Ramos (cell line): ENCODE data around the gene CRB1.
"Not testable (repeated sequence)": the region's sequence is repeated elsewhere in the genome, so short reads cannot be mapped to it uniquely, and the experiment has no call there.

ENCODE experiments used
- in situ Hi-C: fragments of 300-500 bp; cut with MboI; formaldehyde crosslinking; loops from one replicate; pipeline ENCODE4 v1.14.3; 2022; ENCODE audit warnings: low sequenced_read_pairs; ENCODE audit not compliant: unreplicated experiment

CRB1 gene

DNA sequence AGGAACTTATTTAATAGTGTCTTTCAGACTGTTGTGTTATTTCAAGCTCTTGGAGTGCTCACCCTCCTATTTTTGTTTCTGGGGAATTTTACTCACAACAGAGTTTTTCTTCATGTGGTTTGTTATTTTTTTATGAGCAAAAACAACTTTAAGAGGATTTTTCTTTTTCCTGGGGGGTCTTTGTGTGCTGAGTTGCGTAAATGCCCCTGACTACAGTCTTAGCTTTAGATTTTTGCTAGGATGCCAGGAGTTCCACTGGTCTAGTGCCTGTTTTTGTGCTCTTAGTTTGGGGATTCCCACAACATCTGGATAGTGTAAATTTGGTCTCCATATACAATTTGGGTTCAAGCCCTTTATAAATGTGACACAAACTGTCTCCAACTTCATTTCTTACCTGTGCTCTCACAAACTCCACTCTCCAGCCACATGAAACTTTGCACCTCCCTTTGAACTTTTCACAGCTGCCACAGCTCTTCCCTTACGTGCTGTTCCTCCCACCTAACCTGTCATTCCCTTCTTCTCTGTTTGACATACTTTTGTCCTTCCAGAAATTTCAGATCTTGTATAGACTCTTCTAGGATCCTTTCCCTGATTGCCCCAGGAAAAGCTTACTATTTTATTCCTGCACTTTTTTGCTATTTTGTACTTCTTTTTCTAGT, 180.2 kb downstream of the CRB1 start:
- in situ Hi-C loops = no loop called here

DNA sequence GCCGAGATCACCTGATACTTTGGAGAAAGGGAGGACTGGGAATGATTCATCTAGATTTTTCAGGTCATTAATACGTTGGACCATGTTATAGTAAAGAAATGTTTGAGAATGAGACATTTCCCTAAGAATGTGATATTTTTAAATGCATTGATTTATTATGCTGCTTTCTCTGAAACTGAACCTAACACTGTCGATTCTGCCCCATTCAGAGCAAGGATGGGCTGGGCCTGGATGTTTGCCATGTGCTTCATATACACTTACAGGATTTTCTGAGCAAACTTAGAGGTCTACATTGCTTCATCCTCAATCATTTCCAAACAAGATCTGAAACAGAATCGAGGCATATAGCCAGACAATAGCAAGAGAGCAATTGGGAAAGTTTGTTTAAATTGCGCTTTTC, 183.3 kb downstream of the CRB1 start:
- in situ Hi-C loops = no loop called here

- in situ Hi-C loops = no loop called here
These were observed 185.5 kb downstream of the CRB1 start for GRCh38 chr1:197453376-197454058.

DNA sequence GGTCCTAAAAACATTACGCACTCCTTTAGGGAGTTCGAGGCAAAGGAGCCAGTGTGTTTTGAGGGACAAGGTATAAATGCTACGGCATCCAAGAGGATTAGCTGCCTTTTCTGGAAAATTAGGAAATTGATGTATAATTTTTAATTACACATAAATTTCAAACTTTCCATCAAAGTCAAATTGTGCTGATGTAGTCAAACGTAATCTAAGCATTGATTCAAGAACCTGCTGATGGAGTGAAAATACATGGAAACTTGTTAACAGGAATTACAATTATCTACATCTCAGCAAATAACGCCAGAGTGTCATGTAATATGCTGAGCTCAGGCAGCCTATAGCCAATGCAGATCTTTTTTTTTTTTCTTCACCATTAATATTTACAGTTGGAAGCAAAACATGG, 194.5 kb downstream of the CRB1 start:
- in situ Hi-C loops = no loop called here

DNA sequence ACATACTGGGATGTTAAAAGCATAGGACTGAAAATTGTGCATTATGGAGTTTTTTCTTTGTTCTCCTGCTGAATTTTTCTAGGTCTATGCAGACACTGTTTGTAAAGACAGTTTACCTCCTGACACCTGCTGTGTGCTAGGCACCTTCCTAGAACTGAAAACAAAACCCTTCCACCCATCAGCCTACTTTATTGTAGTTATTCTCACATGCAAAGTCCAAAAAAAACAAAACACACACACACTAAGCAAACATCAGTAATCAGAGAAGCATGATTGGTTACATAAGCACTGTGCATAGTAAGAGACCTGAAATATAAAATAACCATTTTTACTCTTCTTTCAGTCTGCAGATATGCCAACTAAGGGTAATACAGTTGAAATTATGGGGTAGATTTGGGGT, 195.1 kb downstream of the CRB1 start:
- in situ Hi-C loops = no loop called here

- in situ Hi-C loops = no loop called here
These were observed 196.0 kb downstream of the CRB1 start for GRCh38 chr1:197464044-197464443.

DNA sequence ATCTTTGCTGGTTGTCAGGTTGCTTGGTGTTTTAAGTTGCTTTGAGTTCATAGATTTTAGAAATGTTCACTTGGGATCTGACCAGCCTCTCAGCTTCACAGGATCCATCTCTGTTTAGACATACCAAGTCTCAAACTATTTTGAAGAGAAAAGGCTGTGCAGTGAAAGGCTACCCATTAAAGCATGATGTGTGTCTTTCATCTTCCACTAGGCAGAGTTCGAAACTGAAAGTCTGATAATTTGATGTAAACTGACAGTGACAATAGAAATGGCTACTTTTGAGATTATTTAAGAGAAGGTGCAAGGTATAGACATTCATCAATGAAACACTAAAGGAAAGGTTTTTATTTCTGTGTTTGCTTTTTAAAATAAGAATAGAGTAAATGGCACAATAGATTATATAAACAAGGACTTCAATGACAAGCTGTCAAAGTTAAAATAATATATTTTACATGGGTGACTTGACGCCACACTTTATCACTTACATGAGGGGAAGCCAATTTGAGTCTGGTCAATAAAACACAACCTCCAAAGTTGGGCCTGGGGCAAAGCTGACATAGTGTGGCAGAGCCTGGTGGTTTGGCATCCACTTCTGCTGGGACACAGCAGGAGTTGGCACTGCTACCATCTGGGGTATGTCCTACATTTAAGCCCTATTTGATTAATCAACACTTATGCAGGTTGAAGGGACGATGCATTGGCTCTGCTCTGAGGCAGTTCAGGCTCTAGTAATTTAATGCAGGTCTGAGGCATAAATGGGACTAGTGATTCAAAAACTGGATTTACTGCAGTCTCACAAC, 197.7 kb downstream of the CRB1 start:
- in situ Hi-C loops = no loop called here

DNA sequence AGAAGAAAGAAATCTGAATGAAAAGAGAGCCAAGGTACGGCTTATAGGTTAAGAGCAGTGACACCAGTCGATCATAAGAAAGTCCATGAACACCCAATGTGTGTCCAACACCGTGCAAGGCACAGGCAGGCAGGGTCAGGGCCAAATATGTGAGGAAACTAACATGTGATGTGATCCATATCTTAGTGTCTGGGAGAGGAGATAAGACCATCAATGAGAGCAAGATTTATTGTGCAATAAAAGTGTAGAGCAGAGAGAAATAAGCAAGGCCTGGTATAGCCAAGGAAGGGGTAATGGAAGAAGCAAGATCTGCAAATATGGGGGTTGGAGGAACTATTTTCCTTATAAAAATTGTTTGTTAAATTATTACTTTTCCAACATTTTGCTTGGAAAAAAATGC, 198.8 kb downstream of the CRB1 start:
- in situ Hi-C loops = no loop called here

- in situ Hi-C loops = no loop called here
These were observed 199.8 kb downstream of the CRB1 start for GRCh38 chr1:197467881-197468280.

- in situ Hi-C loops = no loop called here
These were observed 200.6 kb downstream of the CRB1 start for GRCh38 chr1:197468543-197469175.

- in situ Hi-C loops = no loop called here
These were observed 201.7 kb downstream of the CRB1 start for GRCh38 chr1:197469620-197470210.

DNA sequence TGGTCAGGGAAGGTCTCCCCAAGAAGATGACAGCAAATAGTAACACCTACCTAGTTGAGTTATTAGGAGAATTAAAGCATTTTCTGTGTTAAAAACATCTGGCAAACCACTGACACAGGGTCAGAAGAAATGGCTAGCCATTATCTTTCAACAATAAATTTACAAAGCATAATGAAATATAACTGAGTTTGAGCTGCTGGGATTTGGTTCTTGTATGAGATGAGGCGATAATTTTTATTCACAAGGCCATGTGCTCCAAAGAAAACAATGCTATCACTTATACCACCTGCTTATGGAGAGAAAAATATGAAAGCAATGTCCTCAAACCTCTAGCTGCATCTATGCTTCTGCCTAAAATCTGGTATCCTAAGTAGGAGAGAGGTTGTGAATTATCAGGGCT, 202.3 kb downstream of the CRB1 start:
- in situ Hi-C loops = no loop called here

- in situ Hi-C loops = no loop called here
These were observed 203.4 kb downstream of the CRB1 start for GRCh38 chr1:197471248-197471985.

- in situ Hi-C loops = no loop called here
These were observed 204.1 kb downstream of the CRB1 start for GRCh38 chr1:197472141-197472540.

- in situ Hi-C loops = no loop called here
These were observed 212.4 kb downstream of the CRB1 start for GRCh38 chr1:197480446-197480845.

DNA sequence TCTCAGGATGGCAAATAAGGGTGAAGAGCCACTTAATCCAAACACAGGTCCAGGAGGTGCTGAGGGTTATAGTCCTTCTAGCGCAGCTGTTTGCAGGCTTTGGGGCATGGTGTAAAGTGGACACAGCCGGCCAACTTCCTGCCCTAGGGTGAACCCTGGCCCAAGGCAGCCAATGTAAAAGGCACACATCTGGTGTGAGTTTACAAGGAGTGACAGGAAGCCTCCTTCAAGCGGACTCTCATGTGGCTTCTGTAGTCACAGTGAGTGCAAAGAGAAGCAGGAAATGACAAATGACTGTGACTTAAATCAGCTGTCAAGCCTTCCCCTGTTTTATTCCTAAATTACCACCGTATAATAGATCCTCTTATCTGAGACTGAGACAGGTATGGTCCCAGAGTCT, 213.0 kb downstream of the CRB1 start:
- in situ Hi-C loops = no loop called here

GRCh38 chr1:197485790-197486189, 217.7 kb downstream of the CRB1 start:
- in situ Hi-C loops = no loop called here

GRCh38 chr1:197486946-197487345, 218.9 kb downstream of the CRB1 start:
- in situ Hi-C loops = no loop called here

- in situ Hi-C loops = not testable (repeated sequence)
These were observed 223.5 kb downstream of the CRB1 start for GRCh38 chr1:197491505-197491904.

- in situ Hi-C loops = no loop called here
These were observed 228.7 kb downstream of the CRB1 start for GRCh38 chr1:197496722-197497121.
